ENCODE results near the gene ATP2A1. TPM values are rescaled to one million over a fixed set of nuclear protein-coding genes. Genes with fewer than 3 reads are reported as not detected.

The ATP2A1 gene
- total and polyA plus RNA-seq, 2 of the 8 experiments (the other 6 are each of a cell fraction or from before 2014, with no cell fraction given) = 1.7 to 2.4 TPM

DNA sequence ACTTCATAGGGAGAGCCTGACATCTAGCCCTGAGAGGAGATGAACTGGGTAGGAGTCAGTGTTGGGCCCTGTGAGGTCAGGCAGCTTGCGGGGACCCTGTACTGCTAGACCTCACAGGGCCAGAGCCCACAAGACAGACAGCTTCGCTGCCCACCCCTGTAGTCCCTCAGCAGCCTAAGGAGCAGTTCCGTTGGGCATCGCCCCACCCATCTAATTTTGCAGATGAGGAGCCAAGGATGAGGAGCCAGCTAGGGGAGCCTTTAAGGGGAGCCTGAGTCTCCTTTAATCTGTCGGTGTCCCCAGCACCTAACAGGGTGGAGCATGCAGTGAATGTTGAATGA, 31.4 kb upstream of the ATP2A1 start (continued):
- no peak for TF ChIP-seq TBP (IDR thresholded peaks at IDR 0.05; ENCODE audit: low read depth, low read length)
- TF ChIP-seq ZNF274 (IDR thresholded peaks at IDR 0.05; ENCODE audit: borderline replicate concordance, extremely low read depth, low read length) = no peak
- TF ChIP-seq SP4 (IDR thresholded peaks at IDR 0.05; ENCODE audit: low read length) = no peak

All from H1 (cell line).